NCI-H2227 (cell line): ENCODE data around the gene CDK1.

Experiments
- DNase-seq: peaks from one replicate; lab custom pipeline; 2025; ENCODE audit not compliant: unreplicated experiment; lab: John Stamatoyannopoulos, UW

CDK1 gene

DNA sequence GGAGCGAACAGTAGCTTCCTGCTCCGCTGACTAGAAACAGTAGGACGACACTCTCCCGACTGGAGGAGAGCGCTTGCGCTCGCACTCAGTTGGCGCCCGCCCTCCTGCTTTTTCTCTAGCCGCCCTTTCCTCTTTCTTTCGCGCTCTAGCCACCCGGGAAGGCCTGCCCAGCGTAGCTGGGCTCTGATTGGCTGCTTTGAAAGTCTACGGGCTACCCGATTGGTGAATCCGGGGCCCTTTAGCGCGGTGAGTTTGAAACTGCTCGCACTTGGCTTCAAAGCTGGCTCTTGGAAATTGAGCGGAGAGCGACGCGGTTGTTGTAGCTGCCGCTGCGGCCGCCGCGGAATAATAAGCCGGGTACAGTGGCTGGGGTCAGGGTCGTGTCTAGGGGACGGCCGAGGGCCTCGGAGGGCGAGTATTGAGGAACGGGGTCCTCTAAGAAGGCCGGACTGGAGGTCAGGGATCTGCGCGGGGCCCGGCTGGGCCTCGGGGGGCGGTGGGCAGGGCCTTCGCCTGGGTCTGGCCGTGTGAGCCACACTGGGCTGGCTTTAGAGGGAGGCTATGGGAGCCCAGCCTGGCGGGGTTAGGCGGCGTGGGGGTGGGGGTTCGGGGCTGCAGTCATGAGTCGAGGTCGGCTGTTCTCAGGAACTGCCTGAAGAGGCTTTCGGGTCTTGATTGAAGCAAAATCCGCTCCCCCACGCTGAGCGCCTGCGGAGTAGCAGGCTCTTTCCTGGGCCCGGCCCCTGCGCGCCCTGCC lies at the start of gene CDK1:
CDK1 (plus strand) TSS at position 265 of the 757 bp plus-strand sequence. CDS start 1,688 bp downstream, outside the sequence.
- DNase-seq: peak; percentile 98

- no peak for DNase-seq
These were observed 49.2 kb upstream of the CDK1 start for GRCh38 chr10:60729106-60729505.

DNA sequence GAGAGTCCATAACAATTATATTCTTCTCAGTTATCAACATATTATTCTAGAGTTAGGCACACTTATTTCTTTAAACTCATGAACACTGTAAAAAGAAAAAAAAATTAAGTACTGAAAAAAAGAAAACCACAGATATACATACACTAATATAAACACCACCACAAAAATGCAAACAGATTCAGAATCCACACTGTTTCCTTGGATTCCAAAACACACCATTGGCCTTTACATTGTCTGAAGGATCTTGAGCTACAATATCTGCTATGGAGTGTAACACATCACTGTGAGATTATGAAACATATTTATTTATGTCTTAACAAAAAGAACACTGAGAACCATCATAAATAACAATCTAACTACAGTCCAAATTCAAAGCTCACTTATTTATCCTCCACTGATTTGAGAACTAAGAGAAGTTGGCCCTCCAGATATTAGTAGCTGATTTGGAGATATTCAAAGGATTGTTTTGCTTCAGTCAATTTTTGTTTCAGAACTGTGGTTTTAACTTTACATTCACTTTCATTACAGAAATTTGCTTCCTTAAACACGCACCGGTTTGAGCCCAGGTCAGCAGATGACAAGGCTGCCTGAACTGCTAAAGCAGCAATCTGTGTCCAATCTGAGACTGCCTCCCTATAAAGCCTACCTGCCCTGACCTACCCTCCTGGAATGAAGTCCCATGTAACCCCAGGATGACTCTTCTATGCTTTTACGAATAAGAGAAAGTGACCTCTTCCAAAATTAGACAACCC lies 47.0 kb upstream of the CDK1 start:
- DNase-seq: no peak

GRCh38 chr10:60732198-60732806 lies 46.0 kb upstream of the CDK1 start:
- no peak for DNase-seq

- peak; percentile 13 for DNase-seq
These were observed 45.3 kb upstream of the CDK1 start for GRCh38 chr10:60732807-60733516.

- no peak for DNase-seq
These were observed 44.8 kb upstream of the CDK1 start for GRCh38 chr10:60733517-60733822.

- DNase-seq: no peak
These were observed 44.5 kb upstream of the CDK1 start for GRCh38 chr10:60733826-60734225.

DNA sequence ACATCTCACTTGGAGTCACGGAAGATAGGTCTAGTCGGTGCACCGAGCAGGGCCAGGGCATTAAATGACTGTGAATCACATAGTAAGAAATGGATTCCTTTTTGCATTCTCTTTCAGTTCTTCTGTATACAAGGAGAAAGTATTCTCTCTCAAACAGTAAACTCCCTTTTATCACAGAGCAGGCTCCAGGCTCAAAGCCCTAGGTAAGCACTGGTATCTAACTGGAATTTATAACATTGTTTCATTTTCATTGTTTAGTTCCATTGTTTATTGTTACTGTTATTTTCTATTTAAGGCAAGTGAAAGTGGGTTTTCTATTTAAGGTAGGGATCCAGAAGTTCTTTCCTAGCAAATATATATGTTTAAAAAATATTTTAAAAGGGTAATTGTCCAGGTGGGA lies 44.1 kb upstream of the CDK1 start:
- DNase-seq: no peak

GRCh38 chr10:60735244-60735643 lies 43.0 kb upstream of the CDK1 start:
- no peak for DNase-seq

DNA sequence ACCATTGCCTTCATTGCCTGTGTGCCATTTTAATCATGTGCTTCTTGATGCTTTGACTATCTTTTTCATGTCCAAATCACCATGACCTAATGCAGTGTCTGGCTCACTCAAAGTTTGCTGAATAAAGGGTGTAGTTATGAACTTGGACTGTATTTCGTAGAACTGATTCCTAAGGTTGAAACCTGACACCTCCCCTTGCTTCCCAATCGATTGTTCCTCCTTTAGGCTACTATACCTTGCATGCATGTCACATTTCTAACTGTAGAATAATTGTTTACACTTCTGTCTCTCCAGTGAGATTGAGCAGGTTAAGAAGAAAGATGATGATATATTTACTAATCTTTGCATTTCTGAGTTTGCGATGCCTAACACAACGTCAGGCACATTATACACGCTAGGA lies 41.0 kb upstream of the CDK1 start:
- no peak for DNase-seq

- no peak for DNase-seq
These were observed 38.7 kb upstream of the CDK1 start for GRCh38 chr10:60739558-60739957.

DNA sequence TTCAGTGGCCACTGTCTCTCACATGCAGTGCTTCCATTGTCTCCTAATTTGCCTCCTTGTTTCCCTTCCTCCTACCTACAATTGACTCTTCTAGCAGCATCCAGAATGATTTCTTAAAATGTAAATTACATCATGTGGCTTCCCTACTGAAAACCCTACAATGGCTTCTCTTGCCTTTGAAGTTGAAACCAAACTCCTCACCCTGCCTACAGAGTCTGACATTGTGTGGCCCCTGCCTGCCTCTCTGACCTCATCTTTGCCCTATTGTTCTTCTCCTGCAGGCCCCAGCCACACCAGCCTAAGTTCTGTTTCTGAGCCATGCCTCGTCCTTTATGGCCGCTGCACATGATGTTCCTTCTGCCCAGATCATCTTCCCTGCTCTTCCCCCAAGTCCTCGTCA lies 35.8 kb upstream of the CDK1 start:
- no peak for DNase-seq

- DNase-seq: no peak
These were observed 30.3 kb upstream of the CDK1 start for GRCh38 chr10:60747817-60748469.

DNA sequence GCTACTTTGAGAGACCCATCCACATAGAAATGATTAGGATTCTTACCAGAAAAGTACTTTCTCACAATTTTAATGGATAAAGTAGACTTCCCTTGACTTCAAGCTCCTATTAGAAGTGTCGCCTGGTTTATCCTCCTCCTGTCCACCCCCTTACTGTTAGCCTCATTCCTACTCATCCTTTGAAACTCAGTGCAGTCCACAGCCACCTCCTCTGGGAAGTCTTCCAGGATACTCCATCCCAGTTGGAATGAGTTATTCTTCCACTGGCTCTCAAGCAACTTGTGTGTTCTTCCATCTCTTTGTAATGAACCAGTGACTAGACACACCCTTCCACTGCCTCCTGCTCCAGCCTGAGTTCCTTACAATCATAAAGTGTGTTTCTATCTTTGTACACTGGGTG lies 25.1 kb upstream of the CDK1 start:
- DNase-seq: no peak

GRCh38 chr10:60753817-60754216 lies 24.5 kb upstream of the CDK1 start:
- no peak for DNase-seq

- no peak for DNase-seq
These were observed 20.8 kb upstream of the CDK1 start for GRCh38 chr10:60757420-60757895.

DNA sequence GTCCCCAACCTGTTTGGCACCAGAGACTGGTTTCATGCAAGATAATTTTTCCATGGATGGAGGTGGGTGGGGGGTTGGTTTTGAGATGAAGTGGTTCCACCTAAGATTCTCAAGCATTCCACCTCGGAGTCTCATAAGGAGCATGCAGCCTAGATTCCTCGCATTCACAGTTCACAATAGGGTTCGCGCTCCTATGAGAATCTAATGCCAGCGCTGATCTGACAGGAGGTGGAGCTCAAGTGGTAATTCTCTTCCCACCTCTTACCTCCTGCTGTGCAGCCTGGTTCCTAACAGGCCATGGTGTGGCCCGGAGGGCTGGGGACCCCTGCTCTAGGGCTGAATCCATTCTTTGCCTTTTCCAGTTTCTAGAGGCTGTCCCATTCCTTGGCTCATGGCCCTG lies 19.1 kb upstream of the CDK1 start:
- DNase-seq: no peak

DNA sequence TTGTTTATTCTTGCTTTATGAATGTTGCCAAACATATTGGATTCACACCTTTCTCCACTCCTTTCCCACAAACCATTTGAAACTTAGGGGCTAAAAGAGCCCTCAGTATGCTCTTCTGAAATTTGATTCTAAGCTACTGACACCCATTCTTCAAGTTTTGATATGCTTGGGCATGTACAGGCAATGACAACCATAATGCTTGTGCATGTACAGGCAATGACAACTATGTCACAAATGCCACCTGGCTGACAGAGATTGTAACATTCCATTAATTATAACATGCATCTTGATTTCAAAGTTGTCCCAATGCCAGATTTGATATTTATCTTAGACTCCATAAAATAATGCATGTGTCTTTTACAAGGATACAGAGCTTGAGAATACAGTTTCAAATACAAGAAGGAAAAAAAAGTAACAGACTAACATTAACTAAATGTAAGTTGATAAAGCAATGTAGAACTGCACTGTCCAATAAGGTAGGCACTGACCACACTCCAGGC lies 17.5 kb upstream of the CDK1 start:
- no peak for DNase-seq

DNA sequence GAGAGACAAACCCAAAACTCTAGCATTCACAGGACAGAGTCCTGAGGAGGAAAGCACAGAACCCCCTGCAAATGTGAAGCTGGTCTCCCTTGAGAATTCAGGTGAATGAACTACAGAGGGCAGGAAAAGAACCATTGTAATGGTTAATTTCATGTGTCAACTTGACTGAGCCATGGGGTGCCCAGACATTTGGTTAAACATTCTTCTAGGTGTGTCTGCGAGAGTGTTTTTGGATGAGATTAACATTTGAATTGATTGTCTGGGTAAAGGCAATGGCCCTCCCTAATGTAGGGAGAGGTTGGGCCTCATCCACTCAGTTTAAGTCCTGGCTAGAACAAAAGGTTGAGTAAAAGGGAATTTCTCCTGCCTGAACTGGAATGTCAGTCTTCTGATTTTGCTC lies 15.7 kb upstream of the CDK1 start:
- DNase-seq: no peak

DNA sequence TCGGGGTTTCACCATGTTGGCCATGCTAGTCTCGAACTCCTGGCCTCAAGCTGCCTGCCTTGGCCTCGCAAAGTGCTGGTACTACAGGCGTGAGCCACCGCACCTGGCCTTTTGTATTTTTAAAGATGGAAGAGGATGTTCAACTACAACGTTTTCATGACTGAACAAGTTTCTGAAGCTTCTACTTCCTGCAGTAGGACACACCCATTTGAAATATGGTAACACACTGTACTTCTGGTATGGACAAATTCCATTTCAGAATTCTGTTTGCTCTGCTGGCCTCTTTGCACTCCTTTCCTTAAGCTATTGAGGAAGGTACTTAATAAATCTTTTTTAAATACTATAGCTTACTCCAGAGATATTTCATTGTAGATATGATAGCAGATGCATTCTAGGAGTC lies 10.9 kb upstream of the CDK1 start:
- DNase-seq: no peak

GRCh38 chr10:60769406-60769805 lies 8.9 kb upstream of the CDK1 start:
- no peak for DNase-seq
